ENCODE results near the gene LINGO1.

GRCh38 chr15:77621847-77622208, 10.9 kb downstream of the LINGO1 start:
- TF ChIP-seq CTCF (IDR thresholded peaks at IDR 0.05) (no peak), POLR2A (IDR thresholded peaks at IDR 0.05) (no peak)
